CD4-positive, alpha-beta T cell treated with Interleukin-1 beta for 1 hour (primary cell): ENCODE measurements around the gene RPL13.

ENCODE experiments used
- DNase-seq, 2 donors: peaks; one replicate each; pipeline ENCODE4 v3.0.0-alpha.2; 2020 to 2022

RPL13 gene

DNA sequence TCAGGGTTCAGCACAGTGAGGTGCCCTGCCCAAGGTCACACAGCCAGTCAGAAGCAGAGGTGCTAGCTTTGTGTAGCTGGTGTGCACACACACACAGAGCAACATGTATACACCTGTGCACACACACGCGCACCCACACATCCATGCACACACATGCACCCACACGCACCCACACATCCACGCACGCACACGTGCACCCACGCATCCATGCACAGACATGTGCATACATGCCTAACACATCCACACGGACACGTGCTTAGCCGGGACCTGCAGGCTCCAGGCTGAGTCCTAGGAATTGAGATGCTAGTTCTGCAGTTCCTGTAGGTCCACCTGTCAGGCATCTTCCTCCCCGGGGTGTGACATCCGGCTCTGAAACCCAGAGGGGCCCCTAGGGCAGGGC, 39.9 kb downstream of the RPL13 start:
- no peak for DNase-seq

DNA sequence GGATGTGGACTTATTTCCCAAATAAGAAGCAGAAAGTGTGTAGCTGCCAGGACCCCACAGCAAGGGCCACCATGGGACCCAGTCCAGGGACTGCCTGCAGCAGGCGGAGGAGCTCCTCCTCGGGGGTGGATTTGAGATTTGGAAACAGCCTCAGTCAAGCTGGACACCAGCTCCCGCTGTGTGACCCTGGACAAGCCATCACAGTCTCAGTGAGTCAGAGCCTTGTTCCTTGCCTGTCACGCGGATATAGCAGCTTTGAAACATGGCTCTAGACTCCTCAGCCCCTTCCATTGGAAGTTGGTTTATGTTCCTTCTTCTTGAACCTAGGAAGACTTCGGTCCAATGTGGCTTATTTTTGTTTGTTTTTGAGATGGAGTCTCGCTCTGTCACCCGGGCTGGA, 40.5 kb downstream of the RPL13 start:
- DNase-seq = no peak

DNA sequence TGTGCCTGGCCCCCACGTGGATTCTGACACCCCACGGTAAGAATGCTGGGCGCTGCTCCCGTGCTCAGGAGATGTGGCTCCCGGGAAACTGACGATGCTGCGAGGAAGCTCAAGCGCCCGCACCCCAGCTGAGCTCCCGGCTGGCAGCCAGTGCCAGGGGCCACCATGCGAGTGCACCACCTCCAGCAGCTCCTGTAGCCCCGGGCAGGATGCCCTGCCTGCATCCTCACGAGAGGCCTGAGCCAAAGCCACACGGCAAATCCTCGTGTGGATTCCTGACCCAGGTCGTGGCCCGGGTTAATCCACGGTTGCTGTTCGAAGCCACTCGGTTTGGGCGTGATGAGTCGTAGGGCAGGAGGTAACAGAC, 41.4 kb downstream of the RPL13 start:
- no peak for DNase-seq

DNA sequence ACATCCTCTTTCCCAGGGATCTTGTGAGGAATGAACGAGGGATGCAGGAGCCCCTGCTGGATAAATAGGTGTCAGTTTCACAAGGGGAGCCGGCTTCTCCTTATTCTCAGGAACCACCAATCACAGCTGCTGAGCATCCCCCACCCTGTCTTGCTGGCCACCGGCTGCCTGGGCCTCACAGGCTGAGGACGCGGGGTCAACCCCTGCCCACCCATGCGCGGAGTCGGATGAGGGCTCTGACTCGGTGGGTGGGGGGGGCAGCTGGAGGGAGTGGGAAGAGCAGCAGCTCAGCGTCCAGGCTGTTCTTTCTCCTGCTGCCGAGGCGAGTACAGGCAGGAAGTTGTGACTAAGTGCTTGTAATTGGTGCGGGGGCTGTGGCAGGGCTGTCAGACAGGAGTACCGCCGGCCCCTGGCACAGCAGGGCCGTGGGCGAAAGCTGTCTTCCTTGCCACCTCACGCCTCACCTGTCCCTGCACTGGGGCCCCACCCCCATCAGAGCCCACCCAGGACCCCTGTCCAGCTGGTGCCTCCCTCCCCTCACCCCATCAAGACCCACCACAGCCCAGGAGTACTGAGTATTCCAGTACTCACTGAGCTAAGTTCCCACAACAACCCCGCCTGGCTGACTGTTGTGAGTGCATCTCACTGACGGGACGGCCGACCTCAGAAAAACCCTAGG, 41.9 kb downstream of the RPL13 start:
- DNase-seq = peak; percentile 33 to 42

DNA sequence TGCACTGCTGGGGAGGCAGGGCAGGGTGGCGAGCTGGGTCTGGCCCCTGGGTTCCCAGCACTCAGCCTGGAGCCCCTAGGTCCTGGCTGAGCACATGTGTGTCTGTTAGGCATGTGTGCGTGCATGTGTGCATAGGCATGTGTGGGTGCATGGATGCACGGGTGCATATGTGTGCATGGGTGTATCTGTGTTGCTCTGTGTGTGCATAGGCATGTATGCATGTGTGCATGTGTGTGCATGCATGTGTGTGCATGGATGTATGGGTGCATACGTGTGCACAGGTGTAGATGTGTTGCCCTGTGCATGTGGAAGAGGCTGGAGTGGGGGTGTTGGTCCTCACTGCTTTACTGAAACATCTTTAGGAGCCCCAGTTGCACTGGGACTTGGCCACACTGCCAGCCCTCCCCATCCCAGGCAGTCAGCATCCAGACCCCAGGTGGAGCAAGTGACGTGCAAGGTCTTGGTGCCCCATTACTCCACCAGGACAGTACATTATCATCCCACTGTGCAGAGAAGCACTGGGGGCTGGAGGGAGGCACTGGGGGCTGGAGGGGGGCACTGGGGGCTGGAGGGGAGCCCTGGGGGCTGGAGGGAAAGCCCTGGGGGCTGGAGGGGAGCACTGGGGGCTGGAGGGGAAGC, 42.6 kb downstream of the RPL13 start:
- DNase-seq = no peak

DNA sequence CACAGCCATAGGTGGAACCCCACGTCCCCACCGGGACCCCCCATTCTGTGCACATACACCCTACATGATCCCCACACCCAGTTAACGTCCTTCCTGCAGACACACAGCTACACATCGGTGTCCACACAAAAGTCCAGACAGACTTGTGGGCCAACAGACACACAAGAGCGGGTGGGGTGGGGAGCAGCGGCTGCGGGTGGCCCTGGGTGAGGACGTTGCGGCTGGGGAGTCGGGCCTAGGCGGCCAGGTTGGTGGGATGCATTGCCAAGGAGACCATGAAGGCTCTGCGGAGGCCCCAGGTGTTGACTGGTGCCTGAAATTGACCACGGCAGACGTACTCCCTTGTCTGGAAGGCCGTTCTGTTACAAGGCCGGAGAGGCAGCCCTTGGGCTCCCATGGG, 44.3 kb downstream of the RPL13 start:
- DNase-seq = no peak

DNA sequence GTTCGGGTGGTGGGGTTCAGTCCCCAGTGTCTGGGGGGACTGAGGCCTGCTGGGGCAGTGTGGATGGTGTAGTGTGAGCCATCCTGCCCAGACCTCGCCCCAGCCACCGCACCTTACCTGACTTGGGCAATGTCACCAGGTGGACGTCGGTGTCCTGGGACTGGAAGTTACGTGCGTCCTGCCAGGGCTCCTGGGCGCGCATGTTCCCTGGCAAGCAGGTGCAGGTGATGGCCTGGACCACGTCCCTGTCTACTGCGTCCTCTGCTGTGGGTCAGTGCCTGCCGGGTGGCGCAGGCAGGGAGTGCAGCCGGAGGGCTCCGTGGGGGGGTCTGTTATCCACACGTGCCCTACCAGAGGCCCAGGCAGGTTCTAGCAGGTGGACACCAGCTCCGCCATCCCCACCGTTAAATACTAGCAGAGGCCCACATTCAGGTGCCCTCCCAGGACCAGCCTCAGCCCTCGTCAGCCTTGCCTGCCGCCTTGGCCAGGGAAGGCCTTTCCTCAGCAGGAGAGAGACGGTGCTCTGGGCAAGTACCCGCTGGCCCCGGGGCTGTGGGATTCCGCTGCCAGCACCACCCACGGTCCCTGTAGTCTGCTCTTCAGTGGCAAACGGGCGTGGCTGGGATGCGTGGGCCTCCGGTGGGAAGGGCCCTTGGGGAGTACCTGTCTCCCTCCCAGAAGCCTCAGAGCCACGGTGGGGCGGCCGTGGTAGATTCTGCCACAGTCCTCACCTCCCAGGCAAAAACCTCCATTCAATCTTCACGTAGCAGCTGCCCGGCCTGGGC, 44.9 kb downstream of the RPL13 start:
- no peak for DNase-seq

DNA sequence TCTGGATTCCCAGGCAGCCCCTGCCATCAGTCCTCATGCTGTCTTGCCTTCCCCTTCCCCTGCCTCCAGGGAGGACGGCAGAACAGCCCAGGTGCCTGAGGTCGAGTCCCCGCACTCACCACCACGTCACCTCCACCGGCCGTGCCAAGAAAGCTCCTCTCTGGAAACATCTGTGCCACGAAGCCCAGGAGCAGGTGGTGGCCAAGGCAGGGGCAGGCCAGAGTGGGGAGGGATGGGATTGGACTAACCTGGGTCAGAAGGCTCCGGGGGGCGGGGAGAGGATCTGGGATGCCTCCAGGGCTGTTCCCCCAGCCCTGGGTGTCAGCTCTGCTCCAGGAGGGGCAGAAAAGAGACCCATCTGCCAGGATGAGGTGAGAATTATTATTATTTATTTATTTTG, 45.5 kb downstream of the RPL13 start:
- no peak for DNase-seq

DNA sequence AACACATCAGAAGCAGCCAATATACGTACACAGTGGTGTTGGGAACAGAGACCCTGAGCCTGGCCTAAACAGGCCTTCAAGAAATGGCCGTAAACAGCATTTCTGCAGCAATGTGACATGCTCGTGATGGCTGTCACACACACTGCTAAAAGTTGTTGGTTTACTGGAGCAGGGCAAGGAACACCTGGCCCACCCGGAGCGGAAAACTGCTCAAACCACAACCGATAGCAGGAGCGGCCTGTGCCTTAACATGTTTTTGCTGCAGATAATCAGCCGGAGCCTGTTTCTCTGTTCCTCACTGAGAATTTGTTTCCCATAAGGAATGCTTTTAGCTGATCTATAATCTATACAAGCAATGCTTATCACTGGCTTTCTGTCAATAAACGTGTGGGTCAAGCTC, 47.0 kb downstream of the RPL13 start:
- DNase-seq = no peak

DNA sequence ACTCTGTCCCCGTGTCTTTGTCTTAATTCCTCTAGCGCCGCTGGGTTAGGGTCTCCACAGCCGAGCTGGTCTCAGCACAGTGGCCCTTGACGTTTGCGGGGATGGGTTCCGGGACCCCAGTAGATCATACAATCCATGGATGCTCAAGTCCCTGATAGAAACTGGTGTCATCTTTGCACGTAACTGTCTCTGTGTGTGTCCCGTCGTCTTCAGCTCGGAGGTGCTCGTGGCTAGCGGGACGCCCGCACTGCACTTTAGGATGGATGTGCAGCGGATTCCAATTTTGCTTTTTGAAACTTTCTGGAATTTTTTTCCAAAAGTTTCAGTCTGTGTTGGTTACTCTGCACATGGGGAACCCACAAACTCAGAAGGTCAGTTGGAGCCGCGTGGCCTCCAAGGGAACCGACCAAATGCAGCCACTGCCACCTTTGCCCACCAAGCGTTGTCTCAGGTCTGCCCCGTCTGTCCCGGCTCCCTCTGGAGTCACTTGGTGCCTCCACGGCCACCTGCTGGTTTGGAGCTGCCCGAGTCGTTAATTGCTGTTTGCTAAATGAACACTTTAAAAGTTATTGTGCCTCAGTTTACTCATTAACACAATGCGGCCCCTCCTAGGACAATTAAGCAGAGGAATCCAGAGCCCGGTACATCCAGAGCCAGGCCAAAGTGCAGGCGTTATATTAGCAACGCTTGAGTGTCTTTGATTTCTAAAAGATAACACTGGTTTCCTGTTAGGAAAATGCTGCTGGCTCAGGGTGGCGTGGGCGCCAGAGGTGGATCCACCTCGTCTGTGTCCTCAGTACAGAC, 47.7 kb downstream of the RPL13 start:
- DNase-seq = no peak

DNA sequence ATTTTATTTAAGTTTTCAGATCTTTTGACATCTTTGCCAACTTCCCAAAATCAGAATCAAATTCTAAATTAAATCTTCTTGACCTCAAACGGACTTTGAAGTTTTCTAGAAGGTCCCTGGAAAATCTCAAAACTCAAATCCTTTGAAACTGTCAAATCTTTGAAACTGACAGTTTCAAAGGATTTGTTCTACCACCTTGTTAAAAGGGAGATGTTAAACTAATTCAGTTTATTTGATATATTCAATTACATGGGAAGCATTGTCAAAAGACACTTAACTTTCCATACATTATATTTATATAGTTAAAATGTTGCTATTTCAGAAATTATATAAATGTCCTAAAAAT, 49.6 kb downstream of the RPL13 start:
- DNase-seq = no peak

DNA sequence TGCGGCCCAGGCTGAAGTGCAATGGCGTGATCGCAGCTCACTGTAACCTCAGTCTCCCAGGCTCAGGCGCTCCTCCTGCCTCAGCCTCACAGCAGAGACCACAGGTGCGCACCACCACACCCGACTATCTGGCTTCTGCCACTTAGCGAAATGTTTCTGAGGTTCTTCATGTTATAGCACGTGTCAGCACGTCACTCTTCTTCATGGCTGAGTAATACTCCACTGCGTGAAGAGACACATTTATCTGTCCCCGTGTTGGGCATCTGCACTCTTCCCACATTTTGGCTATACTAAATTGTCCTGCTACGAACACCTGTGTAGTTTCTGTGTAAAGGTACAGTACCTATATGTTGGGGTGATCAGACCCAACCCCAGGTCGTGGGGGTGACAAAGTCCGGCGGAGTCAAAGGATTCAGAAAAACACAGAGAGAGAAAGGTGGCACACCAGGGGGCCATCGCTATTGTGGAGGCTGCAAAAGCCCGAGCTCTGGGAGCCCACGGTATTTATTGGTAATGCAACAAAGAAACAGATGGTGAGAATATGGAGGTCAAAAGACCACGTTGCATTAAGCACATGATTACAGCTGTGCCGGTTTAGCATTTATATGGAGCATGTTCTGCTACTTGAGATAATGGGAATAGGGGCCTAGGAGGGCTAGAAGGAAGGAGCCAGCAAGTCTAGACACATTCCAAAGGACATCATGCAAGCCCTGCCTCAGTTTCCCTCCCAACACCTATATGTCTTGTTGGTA, 52.1 kb downstream of the RPL13 start:
- DNase-seq = no peak

DNA sequence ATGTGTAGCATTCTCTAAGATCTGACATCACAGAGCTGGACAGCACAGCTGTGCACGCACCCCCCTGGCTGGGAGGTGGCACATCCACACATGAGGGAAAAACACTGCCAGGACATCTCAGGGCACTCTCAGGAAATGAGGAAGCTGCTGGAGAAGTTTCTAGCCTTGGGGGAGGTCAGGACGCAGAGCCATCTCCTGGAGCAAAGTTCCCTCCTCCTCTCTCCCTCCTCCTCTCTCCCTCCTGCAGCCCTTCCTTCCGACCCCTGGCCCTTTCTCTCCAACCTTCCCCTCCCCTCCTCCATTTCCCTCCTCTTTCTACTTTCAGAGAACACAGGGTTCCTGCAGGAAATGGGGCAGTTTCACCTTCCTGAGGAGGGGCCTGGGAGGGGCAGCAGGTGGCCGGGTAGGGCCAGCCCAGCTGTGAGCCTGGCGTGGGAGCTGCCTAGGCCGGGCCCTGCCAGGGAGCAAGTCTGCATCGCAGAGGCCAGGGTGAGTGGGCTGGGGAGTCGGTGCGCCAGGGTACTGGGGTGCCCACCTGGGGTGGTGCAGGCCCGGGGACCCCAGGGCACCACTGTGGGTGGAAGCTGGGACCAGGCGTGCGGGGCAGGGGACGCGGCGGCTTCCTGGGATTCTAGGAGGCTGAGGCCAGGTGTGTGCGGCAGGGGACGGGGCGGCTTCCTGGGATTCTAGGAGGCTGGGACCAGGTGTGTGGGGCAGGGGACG, 52.9 kb downstream of the RPL13 start, which contains the start of gene DPEP1:
Gene DPEP1, plus strand, starts transcription at position 412 of the 723 bp plus-strand sequence. CDS start 16,769 bp downstream, outside the sequence.
- no peak for DNase-seq

DNA sequence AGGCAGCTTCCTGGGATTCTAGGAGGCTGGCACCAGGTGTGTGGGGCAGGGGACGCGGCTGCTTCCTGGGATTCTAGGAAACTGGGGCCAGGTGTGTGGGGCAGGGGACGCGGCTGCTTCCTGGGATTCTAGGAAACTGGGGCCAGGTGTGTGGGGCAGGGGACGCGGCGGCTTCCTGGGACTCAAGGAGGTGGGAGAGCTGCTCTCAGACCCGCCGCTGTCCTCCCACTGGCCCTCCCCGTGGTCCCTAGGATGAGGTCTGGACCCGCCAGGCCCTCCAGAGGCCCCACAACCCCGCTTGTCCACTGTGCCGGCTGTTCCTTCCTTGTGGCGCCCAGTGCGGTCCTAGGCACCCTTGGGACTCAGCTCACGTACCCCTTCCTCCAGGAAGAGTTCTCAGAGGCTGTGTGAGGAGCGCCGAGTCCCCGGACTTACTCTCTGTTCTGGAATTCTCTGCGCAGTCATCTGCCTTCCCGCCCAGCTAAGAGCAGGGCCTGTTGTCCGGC, 53.5 kb downstream of the RPL13 start:
- no peak for DNase-seq
